Stimulated activated CD4-positive, alpha-beta T cell treated with anti-CD3 and anti-CD28 coated beads, Interleukin-2, amount 100 ng/mL, for 24 hours (primary cell): ENCODE measurements around the gene TRPM3.
"Not testable (repeated sequence)": the region's sequence is repeated elsewhere in the genome, so short reads cannot be mapped to it uniquely, and the experiment has no call there.

Experiments
- DNase-seq, 2 donors: peaks; one replicate each; pipeline ENCODE4 v3.0.0-alpha.2; 2020

Gene TRPM3

DNA sequence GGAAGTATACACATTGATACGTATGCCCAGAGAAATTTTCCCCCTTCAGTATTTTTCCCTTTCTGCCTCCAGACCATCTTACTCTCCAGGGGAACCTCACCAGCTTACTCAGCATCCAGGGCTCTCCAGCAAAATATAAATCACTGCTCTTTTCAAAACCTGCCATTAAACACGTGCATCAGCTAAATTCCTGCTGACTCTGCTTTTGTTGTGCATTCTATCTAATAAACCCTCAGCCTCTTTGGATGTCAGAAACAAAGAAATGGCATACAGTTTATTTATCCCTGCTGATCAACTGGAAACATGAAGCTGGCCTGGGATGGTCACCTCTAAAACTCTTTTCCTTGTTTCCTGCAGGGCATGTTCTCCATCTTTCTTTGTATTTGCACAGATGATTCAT, 126.8 kb downstream of the TRPM3 start:
- DNase-seq, result no peak

DNA sequence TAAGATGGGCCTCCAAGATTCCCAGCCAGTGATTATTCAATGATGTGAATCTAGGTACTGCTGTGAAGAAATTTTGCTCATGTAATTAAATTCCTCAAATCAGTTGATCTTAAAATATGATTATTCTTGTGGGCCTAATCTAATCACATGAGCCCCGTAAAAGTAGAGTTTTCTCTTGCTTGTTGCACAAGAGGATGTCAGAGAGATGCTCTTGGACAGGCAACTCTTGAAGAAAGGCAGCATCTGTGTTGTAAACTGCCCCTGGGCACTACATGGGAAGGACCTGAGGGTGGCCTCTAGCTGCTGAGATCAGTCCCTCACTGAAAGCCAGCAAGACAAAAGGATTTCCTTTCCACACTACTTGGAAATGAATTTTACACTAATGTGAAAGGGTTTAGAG, 132.9 kb downstream of the TRPM3 start:
- no peak for DNase-seq

DNA sequence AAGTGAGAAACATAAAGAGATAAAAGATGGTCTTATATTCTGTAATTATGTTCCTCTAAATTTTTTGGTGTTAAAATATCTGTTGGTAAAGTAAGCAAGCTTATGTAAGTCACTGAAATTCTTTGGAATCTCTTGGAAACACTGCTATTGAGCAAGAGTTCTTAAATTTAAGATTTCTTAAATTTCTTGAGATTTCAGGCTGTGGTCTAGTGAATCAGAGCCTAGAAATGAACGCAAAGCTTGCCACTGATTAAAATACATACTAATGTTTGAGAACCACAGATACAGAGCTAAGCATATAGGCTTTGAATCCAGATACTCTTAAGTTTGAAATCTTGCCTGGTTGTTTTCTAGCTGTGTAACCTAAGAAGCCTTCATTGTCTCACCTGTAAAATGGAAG, 133.4 kb downstream of the TRPM3 start:
- no peak for DNase-seq

DNA sequence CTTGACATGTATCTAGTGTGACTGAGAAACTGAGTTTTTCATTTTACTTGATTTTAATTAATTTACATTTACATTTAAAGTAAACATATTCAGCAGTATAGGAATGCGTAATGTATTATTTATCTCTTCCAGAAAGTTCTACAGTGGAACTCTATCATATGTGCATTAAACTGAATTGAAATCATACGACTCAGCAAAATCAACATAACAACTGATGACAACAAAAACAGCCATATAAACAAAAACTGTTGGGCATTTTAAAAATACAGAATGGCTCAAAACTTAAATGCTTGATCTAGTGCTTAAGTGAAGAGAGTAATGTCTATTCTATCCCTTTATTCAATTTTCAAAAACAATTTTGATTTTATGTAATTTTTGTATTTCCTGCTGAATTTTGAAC, 134.4 kb downstream of the TRPM3 start:
- DNase-seq, result no peak

DNA sequence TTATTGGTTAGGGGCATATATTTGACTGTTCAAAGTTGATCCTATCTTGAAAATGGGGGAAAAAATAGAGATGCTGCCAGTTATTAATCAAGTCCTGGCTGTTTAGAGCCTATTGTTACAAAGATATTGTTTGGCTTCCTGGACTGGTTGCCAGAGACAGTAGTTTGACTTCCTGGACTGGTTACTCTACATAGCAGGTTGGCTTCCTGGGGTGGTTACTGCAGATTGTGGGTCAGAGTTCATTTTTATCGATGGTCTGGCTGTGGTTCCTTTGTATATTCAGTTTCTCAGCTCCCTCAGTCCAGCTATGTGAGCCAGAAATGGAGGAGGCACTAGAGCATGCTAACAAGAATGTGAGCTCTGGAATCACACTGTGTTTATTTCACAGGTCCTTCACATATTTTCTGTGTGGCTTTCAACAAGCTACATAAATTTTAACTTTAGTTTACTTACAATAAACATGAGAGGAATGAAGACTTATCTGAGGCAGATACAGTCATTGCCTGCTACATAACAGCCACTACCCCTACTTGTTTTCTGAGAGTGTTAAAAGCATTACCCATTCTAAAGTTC, 137.6 kb downstream of the TRPM3 start:
- DNase-seq, result no peak

DNA sequence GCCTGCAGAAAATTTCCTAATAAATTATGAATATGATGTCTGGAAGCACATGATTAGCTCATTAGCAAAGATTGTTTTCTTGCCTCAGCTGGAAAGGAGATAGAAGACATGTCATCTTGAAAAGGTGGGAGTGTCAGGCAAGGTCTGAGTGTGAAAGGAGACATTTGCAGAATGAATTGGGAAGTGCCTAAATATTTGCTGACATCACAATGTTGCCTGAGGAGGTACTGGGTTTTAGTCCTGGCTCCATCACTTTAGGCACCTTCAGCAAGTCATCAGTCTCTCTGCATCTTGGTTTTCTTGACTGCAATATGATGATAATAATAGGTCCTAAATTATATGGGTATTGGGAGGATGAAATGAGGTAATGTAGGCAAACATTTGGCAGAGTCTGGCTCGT, 140.1 kb downstream of the TRPM3 start:
- no peak for DNase-seq

DNA sequence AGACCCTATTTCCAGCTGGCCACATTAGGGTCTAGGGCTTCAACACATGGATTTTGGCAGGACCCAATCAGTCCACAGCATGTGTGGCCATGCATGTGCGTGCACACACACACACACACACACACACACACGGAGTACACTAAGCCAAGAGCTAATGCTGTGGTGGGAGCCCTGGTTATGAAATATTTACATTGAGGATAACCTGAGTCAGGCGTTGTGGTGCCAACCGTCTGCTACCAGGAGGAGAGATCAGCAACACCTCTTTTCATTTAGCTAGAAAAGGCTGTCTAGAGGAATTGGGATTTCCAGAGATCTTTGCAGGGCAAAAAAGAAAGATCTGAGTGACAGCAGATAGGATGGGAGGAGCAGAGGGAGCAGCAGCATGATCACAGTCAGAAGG, 141.5 kb downstream of the TRPM3 start:
- DNase-seq, result no peak

DNA sequence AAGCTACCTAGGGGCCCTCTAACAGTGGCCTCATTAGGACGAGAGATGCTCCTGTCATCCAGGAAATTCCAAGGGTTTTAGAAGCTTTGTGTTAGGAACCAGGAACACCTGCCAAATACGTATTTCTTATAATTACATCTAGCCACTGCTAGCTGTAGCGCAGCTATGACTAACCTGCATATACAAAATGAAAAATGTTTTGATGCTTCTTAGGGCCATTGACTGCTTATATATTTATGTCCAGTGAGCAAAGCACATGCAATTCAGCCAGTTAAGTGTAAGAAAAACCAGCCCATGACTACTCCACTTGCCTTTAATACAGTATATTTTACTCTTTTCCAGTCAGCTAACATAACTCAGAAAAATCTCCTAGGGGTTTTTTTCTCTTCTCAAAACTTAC, 143.3 kb downstream of the TRPM3 start:
- DNase-seq, result no peak

DNA sequence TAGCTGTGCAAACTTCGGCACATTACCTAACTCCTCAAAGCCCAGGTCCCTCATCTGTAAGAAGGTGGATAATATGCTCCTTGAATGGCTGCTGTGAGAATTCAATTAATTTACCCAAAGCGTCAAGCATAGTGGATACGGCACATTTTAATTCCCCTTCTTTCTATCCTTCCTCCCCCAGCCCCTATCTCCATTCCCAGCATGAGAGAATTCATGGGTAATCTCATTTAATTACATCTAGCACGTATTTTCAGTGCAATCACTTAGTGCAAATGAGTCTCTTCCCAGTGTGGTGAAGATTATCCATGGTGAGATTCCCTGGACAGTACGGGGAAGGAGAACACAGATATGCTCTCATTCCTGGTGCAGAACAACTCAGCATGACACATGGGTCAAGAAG, 145.6 kb downstream of the TRPM3 start:
- no peak for DNase-seq

DNA sequence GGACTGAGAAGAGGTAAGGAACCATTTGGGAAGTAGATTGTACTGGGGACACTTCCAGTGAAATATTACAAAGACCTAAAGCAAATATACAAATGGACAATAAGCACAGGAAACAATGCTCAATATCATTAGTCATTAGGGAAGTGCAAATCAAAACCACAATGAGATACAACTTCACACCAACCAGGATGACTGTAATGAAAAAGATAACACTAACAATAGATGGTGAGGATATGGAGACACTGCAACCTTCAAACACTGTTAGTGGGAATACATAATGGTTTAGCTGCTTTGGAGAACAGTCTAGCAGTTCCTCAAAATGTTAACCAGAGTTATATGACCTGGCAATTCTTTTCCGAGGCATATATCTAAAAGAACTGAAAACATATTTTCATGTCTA, 149.7 kb downstream of the TRPM3 start:
- no peak for DNase-seq

DNA sequence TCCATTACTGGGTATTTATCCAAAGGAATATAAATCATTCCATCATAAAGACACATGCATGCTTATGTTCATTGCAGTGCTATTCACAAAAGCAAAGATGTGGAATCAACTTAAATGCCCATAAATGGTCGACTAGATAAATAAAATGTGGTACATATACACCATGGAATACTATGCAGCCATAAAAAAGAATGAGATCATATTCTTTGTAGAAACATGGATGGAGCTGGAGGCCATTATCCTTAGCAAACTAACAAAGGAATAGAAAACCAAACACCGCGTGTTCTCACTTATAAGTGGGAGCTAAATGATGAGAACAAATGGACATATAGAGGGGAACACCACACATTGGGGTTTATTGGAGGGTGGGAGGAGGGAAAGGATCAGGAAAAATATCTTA, 155.0 kb downstream of the TRPM3 start:
- not testable (repeated sequence) for DNase-seq

DNA sequence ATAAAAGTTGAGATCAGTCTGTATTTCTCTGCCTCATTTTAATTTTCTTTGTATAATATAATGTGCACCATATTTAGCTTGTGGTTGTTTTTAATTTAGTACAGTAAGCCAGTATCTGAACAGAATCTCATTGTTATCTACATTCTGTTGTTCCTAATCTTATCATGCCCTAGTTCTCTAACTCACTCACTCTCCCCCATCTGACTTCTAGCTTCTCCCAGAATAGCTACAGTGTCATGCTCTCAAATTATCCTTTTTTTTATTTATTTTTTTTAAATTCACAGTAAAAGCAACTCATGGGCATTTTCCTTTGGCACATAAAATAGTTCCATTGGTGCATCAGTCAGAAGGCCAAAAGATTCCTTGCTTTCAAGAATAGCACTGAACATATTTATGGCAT, 156.6 kb downstream of the TRPM3 start:
- no peak for DNase-seq

DNA sequence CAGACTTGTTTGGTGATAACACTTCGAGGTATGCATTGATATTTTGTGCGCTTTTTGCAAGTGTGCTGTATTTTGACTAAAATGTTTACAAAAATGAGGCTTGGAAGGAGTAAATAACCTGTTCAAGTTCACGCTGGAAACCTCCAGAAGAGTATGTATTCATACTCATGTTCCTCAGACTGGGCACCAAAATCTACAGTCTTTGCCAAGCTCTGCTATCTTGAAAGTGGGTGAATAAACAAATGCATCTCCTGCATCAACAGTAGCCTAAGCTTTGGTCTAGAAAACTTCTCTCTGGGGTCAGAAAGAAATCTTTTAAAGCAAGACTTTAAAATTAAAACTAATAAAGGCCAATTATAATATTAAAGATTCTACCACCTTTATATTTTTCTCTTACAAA, 157.9 kb downstream of the TRPM3 start:
- DNase-seq, result no peak

DNA sequence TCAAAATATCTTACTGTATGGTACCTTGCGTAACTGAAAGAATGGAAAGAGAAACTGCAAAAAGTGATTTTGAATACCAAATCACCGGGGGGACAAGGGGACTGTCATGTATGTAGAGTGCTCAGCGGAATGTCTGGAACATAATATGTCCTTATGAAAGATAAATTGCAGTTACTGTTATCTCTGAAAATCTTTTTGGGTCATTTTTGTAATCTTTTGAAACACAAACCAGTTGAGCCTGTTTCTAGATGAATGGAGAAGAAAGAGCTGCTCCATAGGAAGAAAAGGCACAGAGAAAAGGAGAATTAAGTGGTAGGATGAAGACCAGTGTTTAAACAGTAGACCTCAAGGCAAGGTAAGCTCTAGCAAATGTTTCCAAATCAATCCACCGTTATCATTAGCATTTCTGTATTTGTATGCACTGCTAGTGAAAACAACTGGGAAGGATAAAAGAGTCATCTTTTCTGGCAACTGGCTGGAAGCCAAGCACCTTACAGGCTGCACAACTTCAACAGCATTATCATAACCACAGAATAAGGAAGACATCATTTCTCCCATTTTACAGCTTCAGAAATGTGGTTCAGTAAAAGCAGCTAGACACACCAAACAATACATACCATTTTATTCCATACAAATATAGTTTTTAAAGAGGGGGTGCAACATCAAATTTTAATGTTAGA, 158.5 kb downstream of the TRPM3 start:
- DNase-seq, result no peak

DNA sequence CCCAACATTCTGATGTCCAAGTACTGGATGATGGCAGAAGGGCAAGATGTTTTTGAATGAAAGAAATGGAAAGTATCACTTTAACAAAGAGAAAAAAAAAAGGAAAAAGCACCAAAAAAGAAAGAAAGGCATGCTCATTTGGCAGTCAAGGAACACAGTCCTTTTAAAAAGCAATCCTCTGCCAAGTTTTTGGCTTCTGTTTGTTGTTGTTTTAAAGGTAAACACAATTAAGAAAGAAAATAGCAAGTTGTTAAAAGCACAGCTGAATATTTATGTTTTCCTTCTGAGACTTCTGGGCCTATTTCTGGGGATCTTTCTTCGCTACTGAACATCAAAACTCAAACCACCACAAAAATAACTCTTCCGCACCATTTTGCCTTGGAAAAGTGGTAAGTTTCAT, 162.1 kb downstream of the TRPM3 start:
- DNase-seq, result no peak

DNA sequence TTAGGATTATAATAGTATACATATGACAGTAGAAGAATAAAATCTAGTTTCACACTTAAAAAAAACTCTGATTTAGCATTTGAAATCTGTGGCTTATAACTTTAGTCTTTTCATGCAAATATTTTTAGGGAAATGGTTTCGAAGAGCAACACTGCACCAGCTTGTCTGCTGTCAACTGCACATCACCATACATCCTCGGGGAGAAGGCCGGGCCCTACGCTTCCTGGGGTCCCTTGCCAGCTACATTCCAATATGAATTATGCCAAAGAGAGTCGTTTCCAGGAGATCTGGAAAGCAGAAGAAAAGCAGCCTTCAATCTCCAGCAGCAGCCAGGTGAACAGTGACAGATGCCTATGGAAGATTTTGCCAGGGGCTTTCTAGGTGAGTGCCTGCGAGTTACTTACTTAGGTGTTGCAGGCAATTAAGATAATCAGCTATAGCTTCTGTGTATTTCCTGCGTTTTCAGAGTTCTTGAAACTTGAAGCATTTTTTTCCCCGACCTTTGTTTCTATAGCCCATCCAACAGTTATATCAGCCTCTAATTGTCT, 166.8 kb downstream of the TRPM3 start:
- DNase-seq, result no peak

DNA sequence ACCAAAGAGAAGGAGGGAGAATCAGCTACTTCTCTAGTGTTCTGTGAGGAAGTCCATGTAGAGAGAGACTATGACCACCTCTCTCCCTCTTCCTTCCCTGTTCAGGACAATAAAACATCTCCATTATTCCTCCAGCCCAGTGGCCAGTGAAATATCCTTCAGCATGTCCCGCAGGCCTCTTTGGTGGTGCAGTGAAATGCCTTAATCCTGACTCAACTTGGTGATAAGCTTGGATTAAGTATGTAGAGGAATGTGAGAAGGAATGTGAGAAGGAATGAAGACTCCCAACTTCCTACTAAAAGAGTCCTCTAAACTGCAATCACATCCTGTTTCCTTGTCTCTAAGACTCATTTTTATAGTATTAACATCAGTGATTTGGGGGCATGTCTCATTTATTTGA, 167.3 kb downstream of the TRPM3 start:
- DNase-seq, result no peak

DNA sequence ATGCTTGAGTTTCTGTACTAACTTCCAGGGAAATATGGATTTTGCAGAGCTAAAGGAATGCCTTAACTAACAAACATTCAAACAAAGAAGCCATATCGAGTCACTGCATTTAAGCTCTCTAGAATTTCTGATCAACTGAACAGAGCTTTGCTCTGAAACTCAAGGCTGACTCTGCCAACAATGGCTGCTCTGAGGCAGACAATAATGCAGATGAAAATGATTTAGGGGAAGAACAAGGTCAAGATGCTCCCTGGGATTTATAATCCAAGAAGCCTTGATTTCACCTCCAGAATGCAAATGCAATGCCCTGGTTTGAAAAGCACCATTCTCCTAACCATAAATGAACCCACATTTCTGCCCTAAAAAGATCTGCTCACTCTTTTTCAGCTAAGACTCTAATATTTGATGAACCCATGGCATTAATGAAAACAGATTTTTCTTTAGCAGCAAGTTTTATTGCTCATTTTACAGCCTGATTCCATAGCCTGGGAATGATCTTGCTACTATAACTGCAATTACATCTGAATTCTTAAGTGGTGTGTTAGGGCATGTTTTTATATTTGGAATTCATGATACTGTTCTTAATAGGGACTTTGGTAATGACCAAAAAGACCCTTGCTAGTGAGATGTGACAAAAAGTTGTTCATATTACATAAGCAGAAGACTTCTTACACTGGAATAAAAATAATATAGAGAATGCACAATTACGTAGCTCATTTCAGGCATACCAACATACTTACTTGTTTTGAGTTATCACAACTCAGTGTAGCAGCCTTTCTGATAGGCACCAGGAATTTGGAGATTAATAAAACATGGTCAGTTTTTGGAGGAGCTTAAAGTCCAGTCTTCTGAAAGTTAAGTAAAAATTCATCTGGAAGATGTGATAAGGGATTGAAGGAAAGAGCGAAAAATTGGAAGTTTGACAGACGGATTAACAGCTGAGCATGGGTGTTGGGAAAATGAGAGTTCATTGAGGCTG, 169.4 kb downstream of the TRPM3 start:
- DNase-seq, result no peak

DNA sequence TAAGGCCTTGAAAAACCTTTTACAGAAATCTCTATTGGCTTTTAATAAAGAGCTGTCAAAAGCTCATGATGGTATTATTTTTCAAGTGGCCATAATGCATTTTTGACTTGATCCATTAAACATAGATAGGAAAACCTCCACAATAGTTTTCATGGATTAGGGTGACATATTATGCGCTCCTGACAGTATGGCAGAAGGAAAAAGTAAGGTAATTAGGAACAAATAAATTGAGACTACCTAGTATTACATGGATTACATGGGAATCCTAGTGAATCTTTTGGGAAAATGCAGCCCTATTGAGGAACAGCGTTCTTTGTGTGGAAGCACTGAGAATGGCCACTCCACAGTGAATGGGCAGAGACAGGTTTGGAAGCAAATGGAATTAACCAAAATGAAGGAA, 171.2 kb downstream of the TRPM3 start:
- no peak for DNase-seq

DNA sequence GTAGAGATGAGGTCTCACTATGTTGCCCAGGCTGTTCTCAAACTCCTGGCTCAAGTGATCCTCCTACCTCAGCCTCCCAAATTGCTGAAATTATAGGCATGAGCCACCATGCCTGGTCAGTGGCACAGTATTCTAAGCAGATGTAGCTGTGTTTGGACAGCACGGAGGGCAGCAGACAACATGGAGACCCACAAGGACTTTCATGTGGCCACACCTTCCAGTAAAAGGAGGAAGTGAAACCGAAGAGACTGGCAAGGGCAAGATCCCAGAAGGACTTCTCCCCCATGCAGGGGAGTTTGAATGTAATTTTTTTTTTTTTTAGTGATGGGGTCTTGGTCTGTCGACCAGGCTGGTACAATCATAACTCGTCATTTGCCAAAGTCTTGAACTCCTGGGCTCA, 172.2 kb downstream of the TRPM3 start:
- DNase-seq, result no peak

DNA sequence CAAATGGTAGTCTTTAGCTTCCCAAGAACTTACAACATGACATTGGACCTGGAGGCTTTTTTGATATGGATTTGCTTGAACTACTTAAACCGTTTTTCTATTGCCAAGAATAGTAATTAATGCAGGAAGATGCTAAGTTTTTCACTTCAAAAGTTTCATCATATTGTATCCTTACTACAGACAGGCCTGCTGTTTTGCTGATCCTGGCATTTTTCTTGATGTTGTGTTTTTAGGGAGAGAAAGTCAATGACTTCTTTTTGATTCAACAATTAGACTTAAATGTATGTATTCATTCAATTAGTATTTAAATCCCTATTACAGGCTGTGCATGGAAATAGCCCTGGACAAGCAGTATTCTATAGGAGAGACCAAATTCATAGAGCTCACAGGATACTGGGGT, 172.7 kb downstream of the TRPM3 start:
- DNase-seq, result no peak

DNA sequence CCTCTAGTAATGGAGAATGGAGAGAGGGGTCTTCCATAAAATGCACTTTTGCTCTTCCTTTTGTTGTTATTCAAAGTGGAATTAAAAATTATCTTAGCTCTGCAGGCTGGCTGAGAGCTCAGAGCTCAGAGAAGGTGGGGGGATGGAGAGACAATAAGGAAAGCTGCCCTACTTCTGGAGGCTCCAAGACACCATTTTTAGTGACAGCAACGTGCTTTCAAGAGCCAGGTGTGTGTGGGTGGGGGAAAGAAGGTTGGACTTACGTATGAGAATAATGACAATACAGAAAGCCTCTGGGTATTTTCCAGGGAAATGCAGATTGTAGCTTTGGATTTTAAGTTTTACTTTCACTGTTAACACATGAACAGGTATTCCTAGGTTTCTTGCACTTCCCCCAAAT, 173.9 kb downstream of the TRPM3 start:
- no peak for DNase-seq

DNA sequence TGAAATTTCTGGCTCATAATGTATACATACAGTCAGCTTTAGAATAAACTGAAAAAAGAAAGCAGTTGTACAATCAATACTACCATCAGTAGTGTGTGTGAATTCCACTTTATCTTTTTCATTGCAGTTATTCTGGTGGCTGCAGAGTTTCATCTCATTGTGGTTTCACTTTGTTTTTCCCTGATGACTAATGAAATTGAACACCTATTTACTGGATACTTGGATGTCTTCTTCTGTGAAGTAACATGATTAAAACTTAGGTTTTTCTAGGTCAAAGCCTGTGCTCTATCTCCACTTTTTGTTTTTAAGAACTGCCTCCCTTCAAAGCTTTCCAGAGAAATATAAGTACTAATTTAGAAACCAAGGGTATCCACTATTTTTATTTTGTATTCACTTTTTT, 174.3 kb downstream of the TRPM3 start:
- no peak for DNase-seq

DNA sequence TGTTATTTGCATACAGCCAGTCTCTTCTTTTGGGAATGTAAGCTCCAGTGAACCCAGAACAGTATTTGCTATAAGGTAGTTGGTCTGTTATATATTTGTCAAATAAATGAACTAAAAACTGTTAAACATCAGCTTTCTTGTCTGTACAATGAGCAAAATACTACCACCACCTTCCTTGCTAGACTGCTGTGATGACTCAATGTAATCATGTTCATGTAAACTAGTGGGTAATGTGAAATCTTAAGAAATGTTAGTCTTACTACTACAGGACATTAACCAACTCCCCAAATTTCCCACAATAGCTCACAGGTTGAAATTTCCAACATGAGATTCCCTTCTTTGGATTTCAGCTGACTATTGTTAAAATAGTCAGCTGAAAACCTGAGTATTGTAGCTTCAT, 176.1 kb downstream of the TRPM3 start:
- no peak for DNase-seq
